T47D (cell line): ENCODE results near the gene BTRC.
A peak's percentile ranks its signal among the peaks of the same experiment; 100 is the strongest.

ENCODE experiments used
- DNase-seq, 2 experiments: peaks; one replicate each; pipeline versions ENCODE4 v3.0.0 to v3.0.0-alpha.2; 2011 to 2012; ENCODE audit warnings: low read depth in 1 of 2, low spot score in 1 of 2
- JUND ChIP-seq: IDR thresholded peaks from 2 replicates; pipeline ENCODE4 v1.6.1; 2012; ENCODE audit warnings: low read depth
- in situ Hi-C: cut with HindIII; loops from 2 replicates; pipeline ENCODE4 v1.10.0; 2016; ENCODE audit warnings: low sequenced_read_pairs, low pct_unique_long_range_greater_than_20kb

Gene BTRC

DNA sequence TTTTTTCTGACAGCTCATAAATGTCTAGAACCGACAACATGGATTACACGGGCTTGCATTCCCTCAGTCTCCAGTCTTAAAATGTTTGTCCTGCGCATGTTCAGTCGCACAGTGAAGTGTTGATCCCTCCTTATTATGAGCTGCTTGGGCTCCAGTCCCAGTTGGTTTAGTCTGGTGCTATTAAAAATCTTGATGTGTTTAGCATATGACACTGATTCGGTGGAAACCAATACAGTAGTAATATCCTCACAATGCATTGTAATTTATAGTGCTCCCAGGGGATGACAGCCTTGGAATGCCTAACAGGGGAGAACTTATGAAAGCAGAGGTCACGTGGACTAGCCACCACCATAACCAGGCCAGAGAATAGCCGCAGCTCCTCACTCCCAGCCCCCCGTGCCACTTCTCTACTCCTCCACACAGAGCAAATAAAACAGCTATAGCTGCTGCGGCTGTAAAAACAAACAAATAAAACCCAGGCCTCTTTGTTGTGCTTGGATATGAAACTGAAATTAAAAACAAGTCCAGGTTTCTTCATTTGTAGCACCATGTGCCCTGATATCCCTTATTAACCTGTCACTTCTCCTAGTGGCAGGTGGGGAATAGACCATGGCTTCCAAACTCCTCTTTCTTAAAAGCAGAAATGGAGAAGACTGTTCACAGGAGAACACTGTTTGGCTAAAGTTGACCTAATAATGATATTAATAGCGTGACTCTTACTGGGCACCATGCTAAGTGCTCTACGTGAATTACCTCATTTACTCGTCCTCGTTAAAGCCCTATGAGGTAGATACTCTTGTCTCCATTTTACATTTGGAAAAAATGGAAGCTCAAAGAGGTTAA is 241.8 kb downstream of the BTRC start:
- DNase-seq = no peak
- TF ChIP-seq JUND = no peak
- in situ Hi-C loops = no loop called here

DNA sequence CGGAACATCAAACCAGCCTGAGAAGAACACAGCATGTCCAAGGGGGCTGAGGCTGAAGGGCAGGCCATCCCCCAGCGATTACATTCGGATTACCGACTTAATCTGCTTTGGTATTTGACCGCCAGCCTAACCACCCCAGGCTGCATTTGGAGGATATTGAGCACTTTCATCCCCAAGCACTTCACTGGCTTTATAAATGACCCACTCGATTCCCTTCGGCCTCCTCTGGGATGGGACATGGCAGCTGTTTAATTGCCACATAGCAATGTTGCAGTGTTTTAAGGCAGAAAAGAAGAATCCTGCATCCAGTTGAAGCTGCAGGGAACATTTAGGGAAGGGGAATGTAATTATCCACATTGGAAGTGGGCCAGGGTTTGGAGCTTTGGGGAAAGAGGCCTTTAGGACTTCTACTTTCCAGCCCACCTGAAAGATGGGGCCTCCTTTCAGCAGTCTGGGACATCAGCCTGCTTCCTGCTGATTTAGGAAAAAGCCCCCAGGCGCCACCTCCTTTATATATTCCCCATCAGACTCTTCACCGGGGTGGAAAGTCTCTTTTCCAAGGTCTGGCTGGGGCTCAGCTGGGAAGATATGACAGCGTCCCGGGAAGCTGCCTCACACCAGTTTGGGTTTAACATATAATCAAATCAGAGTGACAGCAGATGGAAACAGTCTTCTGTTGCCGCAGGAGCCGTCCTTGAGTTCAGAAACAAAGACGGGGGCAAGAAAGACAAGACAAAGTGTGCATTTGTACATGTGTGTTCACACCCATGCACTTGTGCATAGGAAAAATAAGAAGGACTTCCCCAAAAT is 243.3 kb downstream of the BTRC start:
- in situ Hi-C loops = no loop called here
- no peak for DNase-seq
- no peak for TF ChIP-seq JUND

DNA sequence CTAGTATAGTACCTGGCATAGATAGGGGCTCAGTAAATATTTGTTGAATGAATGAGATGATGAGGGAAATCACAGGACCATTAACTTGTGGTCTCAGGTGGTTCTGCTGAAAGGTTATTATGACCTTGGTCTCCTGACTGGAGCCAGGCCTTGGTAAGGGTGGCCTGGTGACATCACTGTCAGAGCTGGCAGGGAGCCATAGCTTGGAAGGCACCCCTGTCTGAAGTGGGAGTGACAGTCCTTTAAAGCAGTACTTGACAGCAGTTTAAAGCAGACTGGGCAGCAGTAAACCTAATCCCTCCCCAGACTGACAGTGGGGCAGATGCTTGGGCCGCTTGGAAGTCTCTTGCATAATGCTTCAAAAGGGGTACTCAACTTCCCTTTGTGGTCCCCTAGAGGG is 247.6 kb downstream of the BTRC start:
- DNase-seq = no peak
- TF ChIP-seq JUND = no peak
- in situ Hi-C loops = no loop called here

DNA sequence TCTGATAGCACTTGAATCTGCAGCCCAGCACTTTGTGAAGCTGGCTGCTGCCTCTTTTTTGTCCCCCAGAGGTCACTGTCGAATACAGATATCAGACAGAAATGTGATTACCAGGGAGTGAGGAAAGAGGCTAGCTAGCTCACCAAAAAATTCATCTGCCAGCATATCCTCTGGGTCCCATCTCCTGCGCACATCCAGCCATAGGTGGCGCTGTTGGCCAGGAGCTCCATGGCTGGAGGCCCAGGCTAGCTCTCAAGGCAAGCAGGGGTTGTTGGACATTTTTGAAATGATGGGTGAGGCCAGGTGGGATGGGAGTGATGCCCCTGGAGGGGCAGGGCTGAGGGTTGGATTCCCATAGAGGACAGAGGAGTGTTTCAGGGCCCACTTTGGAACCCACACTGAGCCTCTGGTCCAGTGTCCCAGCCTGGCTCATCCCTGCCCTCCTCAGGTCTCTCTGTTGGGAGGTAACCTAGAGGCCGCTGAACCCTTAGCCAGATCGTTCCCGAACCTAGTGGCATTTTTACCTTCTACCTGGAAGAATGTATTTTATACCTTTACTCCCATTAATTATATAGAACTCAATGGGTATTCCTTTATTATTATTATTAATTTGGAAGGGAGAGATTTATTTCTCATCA is 248.9 kb downstream of the BTRC start:
- in situ Hi-C loops = no loop called here

More for the DNA sequence above, 248.9 kb downstream of the BTRC start:
- TF ChIP-seq JUND = no peak
- DNase-seq = peak; percentile 67 to 81
